Esophagus muscularis mucosa (tissue), 4 donors: ENCODE results near the gene HS3ST5. TPM values are rescaled to one million over a fixed set of nuclear protein-coding genes. Genes with fewer than 3 reads are reported as not detected.

Experiments
- DNase-seq: peaks from one replicate; pipeline ENCODE4 v3.0.0-alpha.2; 2017; ENCODE audit errors: extremely low spot score
- H3K27ac ChIP-seq, 4 donors: fragments of 200-600 bp; sonication (generic); replicated peaks in 1 of 4; 1 replicate in 3 of 4; 2 replicates in 1 of 4; pipeline ENCODE4 v1.5.1; 2016 to 2019; ENCODE audit warnings: mild to moderate bottlenecking in 1 of 4
- H3K27me3 ChIP-seq, 4 donors: fragments of 200-600 bp; sonication (generic); one replicate each; pipeline versions ENCODE4 v1.5.1 to v1.6.0; 2016 to 2019
- H3K36me3 ChIP-seq, 4 donors: fragments of 200-600 bp; sonication (generic); one replicate each; pipeline ENCODE4 v1.5.1; 2016 to 2019
- H3K4me1 ChIP-seq, 4 donors: fragments of 200-600 bp; sonication (generic); one replicate each; pipeline ENCODE4 v1.5.1; 2016 to 2019
- H3K4me3 ChIP-seq, 4 donors: fragments of 200-600 bp; sonication (generic); 1 replicate in 2 of 4; 2 replicates in 2 of 4; pipeline ENCODE4 v1.5.1; 2016 to 2019; ENCODE audit warnings: mild to moderate bottlenecking in 4 of 4, moderate library complexity in 1 of 4
- H3K9me3 ChIP-seq, 4 donors: fragments of 200-600 bp; sonication (generic); 1 replicate in 3 of 4; 2 replicates in 1 of 4; pipeline ENCODE4 v1.5.1; 2016 to 2019
- CTCF ChIP-seq, 3 experiments: fragments of 200-600 bp in 2 of 3; fragments of 450-650 bp in 1 of 3; sonication (generic) in 2 of 3; IDR thresholded peaks; one replicate each; pipeline ENCODE4 v1.5.1; 2017 to 2019; ENCODE audit warnings: antibody characterized with exemption in 3 of 3, mild to moderate bottlenecking in 2 of 3, moderate library complexity in 1 of 3
- EP300 ChIP-seq: sonication (generic); formaldehyde crosslinking; IDR thresholded peaks from one replicate; pipeline ENCODE4 v1.6.1; 2017; ENCODE audit warnings: antibody characterized with exemption
- POLR2A ChIP-seq: fragments of 450-650 bp; IDR thresholded peaks from one replicate; pipeline ENCODE4 v1.6.1; 2017; ENCODE audit warnings: antibody characterized with exemption, moderate library complexity, mild to moderate bottlenecking, low read depth
- POLR2AphosphoS5 ChIP-seq, 2 donors: sonication (generic); formaldehyde crosslinking; IDR thresholded peaks; one replicate each; pipeline ENCODE4 v1.6.1; 2017; ENCODE audit warnings: antibody characterized with exemption in 2 of 2
- WGBS: methylation state at CpG from one replicate; pipeline ENCODE4 v1.1.5; 2018; 5-methylcytosine and 5-hydroxymethylcytosine counted together
- intact Hi-C: fragments of 100-400 bp; cut with DNase I; formaldehyde crosslinking; loops from one replicate; pipeline ENCODE4 v1.15.1; 2023
- total RNA-seq, 4 donors: library from RNA; depleted of rRNA; stranded (reverse); fragments of >200 nt; gene quantifications; one replicate each; pipeline versions ENCODE4 v1.1.0 to v1.2.1, GENCODE V29; 2016

Gene HS3ST5
- total RNA-seq, 4 donors from 2014 or later: 0.13 to 0.33 TPM; not detected in 2

GRCh38 chr6:114355300-114355699, 12.5 kb upstream of the HS3ST5 start:
- no peak for DNase-seq
- no peak for TF ChIP-seq POLR2A
- TF ChIP-seq CTCF (IDR thresholded peaks at IDR 0.05): no peak
- no peak for TF ChIP-seq EP300
- TF ChIP-seq POLR2AphosphoS5 (IDR thresholded peaks at IDR 0.05): no peak
- Histone ChIP-seq H3K36me3 (no peaks in the 10 kb centered on the region), H3K27ac (no peak overlapping the region), H3K4me1 (no peaks in the 10 kb centered on the region), H3K27me3 (peaks cover 0 to 5% (median 0%) of the 10 kb centered on the region in 4 donors), H3K4me3 (no peak overlapping the region), H3K9me3 (no peaks in the 10 kb centered on the region)
- intact Hi-C loops: no loop called here

- H3K27ac ChIP-seq: no peak overlapping the region
- intact Hi-C loops: no loop called here
- peaks cover 0 to 8% (median 0%) of the 10 kb centered on the region in 4 donors for H3K27me3 ChIP-seq
- TF ChIP-seq CTCF (IDR thresholded peaks at IDR 0.05) (no peak), POLR2A (no peak), EP300 (no peak), POLR2AphosphoS5 (IDR thresholded peaks at IDR 0.05) (no peak)
- H3K4me3 ChIP-seq: no peak overlapping the region
- no peak for DNase-seq
- H3K36me3 ChIP-seq: no peaks in the 10 kb centered on the region
- 90% methylated on average over 2 of the region's 2 CpGs for WGBS
- H3K4me1 ChIP-seq: no peaks in the 10 kb centered on the region
- H3K9me3 ChIP-seq: no peaks in the 10 kb centered on the region
These were observed 11.7 kb upstream of the HS3ST5 start for GRCh38 chr6:114354482-114354881.

GRCh38 chr6:114346451-114346850, 3.6 kb upstream of the HS3ST5 start:
- H3K4me1 ChIP-seq: peaks cover 7 to 30% (median 24%) of the 10 kb centered on the region in 4 donors
- DNase-seq: no peak
- TF ChIP-seq EP300 (no peak), CTCF (IDR thresholded peaks at IDR 0.05) (no peak), POLR2A (no peak), POLR2AphosphoS5 (IDR thresholded peaks at IDR 0.05) (no peak)
- intact Hi-C loops: no loop called here
- H3K9me3 ChIP-seq: no peaks in the 10 kb centered on the region
- no peak overlapping the region for H3K4me3 ChIP-seq
- H3K36me3 ChIP-seq: no peaks in the 10 kb centered on the region
- no peak overlapping the region for H3K27ac ChIP-seq
- peaks cover 0 to 49% (median 15%) of the 10 kb centered on the region in 4 donors for H3K27me3 ChIP-seq
- WGBS: 88% methylated on average over 4 of the region's 4 CpGs

GRCh38 chr6:114344971-114345275, 2.1 kb upstream of the HS3ST5 start:
- DNase-seq: no peak
- Histone ChIP-seq H3K4me3 (no peak overlapping the region), H3K4me1 (peaks cover 7 to 33% (median 26%) of the 10 kb centered on the region in 4 donors), H3K9me3 (no peaks in the 10 kb centered on the region), H3K27me3 (peaks cover 0 to 48% (median 15%) of the 10 kb centered on the region in 4 donors), H3K27ac (no peak overlapping the region), H3K36me3 (no peaks in the 10 kb centered on the region)
- 60% methylated on average over 1 of the region's 1 CpG for WGBS
- intact Hi-C loops: no loop called here
- TF ChIP-seq POLR2AphosphoS5 (IDR thresholded peaks at IDR 0.05) (no peak), EP300 (no peak), POLR2A (no peak), CTCF (IDR thresholded peaks at IDR 0.05) (no peak)

GRCh38 chr6:114344246-114344970, 1.6 kb upstream of the HS3ST5 start:
- Histone ChIP-seq H3K4me3 (no peak overlapping the region), H3K4me1 (peaks cover 7 to 33% (median 26%) of the 10 kb centered on the region in 4 donors), H3K36me3 (no peaks in the 10 kb centered on the region), H3K27ac (no peak overlapping the region), H3K27me3 (peaks cover 0 to 48% (median 17%) of the 10 kb centered on the region in 4 donors), H3K9me3 (no peaks in the 10 kb centered on the region)
- WGBS: 68% methylated on average over 3 of the region's 3 CpGs
- intact Hi-C loops: no loop called here
- TF ChIP-seq POLR2AphosphoS5 (IDR thresholded peaks at IDR 0.05) (no peak), EP300 (no peak), CTCF (IDR thresholded peaks at IDR 0.05) (no peak), POLR2A (no peak)
- DNase-seq: no peak
